ENCODE results near the gene FOSL1. TPM values are rescaled to one million over a fixed set of nuclear protein-coding genes. Genes with fewer than 3 reads are reported as not detected.

The FOSL1 gene
- 10 to 100 TPM in 1 of 4 donors, 1 to 10 TPM in 3; 1.5 to 15.2 (median 2.8) TPM for total RNA-seq

- TF ChIP-seq, protein P1, sequence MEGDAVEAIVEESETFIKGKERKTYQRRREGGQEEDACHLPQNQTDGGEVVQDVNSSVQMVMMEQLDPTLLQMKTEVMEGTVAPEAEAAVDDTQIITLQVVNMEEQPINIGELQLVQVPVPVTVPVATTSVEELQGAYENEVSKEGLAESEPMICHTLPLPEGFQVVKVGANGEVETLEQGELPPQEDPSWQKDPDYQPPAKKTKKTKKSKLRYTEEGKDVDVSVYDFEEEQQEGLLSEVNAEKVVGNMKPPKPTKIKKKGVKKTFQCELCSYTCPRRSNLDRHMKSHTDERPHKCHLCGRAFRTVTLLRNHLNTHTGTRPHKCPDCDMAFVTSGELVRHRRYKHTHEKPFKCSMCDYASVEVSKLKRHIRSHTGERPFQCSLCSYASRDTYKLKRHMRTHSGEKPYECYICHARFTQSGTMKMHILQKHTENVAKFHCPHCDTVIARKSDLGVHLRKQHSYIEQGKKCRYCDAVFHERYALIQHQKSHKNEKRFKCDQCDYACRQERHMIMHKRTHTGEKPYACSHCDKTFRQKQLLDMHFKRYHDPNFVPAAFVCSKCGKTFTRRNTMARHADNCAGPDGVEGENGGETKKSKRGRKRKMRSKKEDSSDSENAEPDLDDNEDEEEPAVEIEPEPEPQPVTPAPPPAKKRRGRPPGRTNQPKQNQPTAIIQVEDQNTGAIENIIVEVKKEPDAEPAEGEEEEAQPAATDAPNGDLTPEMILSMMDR (IDR thresholded peaks at IDR 0.05; ENCODE audit: low read depth), result no peak
These were observed at the start of gene FOSL1 for GRCh38 chr11:65900125-65900898. TSS of gene FOSL1 (minus strand) at chr11:65900388. CDS start at chr11:65900339, 49 bp downstream.

DNA sequence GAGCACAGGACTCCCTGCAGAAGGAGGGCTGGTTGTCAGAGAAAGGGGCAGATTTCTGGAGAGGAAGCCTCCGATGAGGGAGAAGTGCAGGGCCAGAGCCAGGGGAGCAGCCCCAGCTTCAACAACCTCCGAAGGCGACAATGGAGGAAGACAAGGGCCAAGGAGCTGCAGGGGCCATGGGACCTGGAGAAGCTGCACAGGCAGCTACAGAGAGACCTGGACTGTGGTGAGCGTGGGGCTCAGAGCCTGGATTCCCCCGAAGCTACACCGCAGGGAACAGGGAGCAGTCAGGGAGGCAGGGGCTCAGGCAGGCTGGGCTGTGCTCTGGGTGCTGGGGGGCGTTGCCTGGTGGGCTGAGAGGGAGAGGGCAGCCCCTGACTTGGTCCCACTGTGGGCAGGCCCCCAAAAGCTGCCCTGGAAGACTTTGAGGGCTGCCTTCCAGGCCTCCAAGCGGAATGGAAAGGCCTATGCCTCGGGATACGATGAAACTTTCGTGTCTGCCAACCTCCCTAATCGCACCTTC lies 47.5 kb upstream of the FOSL1 start:
- TF ChIP-seq, protein P1 (IDR thresholded peaks at IDR 0.05; ENCODE audit: low read depth), result no peak

- TF ChIP-seq, protein P1 (IDR thresholded peaks at IDR 0.05; ENCODE audit: low read depth), result no peak
These were observed 46.9 kb upstream of the FOSL1 start for GRCh38 chr11:65947133-65947532.

DNA sequence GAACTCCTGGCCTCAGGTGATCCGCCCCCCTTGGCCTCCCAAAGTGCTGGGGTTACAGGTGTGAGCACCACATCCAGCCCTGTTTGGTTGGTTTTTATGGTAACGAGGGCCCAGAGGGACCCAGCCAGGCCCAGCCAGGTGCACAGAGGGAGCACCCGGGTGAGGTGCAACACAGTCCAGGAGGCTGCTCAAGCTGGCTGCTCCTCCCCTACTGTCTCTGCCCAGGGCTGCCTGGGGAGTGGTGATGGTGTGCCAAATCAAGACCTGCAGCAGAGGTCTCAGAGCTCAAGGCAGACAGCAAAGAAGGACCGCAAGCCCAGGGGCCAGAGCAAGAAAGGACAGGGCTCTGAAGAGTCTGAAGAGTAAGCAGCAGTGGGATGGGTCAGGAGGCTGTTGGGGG lies 46.5 kb upstream of the FOSL1 start:
- TF ChIP-seq, protein P1 (IDR thresholded peaks at IDR 0.05; ENCODE audit: low read depth), result no peak

GRCh38 chr11:65945941-65946558 lies 45.9 kb upstream of the FOSL1 start:
- TF ChIP-seq, protein P1 (IDR thresholded peaks at IDR 0.05; ENCODE audit: low read depth), result no peak

DNA sequence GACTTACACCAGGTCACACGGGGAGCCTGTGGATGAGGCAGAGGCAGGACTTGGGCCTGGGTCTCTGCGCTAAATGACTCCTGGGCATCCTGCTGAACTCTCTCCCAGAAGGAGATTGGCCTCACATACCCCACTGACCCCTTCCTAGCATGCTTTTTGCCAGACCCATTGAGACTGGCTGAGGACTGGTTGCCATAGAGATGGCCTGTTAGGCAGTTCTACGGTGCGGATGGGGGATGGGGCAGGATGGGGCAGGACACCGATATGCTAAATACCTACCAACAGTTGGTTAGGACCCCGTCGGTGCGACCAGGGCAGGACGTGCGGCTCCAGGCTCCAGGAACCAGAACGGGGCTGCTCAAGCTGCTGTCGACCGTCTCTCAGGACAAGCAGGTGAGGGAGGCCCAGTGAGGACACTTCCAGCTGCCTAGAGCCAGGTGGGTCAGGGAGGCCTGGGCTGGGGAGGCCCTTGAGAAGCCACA lies 45.3 kb upstream of the FOSL1 start, which contains the start of gene TSGA10IP:
TSS of gene TSGA10IP (plus strand) at position 51 of the 482 bp plus-strand sequence. CDS start at position 247, 196 bp downstream.
- TF ChIP-seq, protein P1 (IDR thresholded peaks at IDR 0.05; ENCODE audit: low read depth), result no peak

GRCh38 chr11:65944767-65945166 lies 44.6 kb upstream of the FOSL1 start:
- TF ChIP-seq, protein P1 (IDR thresholded peaks at IDR 0.05; ENCODE audit: low read depth), result no peak
